ENCODE data around the gene RPS27L.
A peak's percentile ranks its signal among the peaks of the same experiment; 100 is the strongest.

Gene RPS27L

GRCh38 chr15:63157118-63157843, at the start of gene RPS27L:
Gene RPS27L (minus strand): TSS chr15:63157477. CDS start chr15:63157405, 72 bp downstream.
- DNase-seq: peak; percentile 67

DNA sequence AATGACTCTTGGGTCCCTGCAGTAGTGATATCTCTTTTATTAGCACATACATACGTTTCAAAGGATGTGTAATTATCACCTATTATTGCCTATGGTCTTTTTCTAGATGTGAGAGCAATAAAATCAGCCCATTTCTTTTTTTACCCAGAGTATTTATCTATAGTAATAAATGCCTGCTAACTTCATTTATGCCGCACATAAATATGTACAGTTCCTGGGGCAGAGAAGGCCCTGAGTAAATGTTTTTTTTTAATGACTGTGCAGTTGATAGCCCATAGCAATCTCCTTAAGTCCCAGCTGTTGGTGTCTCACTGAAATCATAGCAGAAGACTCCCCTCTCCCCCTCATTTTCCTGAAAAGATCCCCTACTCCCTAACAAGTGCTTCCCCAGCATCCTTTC, 48.8 kb upstream of the RPS27L start:
- no peak for DNase-seq

DNA sequence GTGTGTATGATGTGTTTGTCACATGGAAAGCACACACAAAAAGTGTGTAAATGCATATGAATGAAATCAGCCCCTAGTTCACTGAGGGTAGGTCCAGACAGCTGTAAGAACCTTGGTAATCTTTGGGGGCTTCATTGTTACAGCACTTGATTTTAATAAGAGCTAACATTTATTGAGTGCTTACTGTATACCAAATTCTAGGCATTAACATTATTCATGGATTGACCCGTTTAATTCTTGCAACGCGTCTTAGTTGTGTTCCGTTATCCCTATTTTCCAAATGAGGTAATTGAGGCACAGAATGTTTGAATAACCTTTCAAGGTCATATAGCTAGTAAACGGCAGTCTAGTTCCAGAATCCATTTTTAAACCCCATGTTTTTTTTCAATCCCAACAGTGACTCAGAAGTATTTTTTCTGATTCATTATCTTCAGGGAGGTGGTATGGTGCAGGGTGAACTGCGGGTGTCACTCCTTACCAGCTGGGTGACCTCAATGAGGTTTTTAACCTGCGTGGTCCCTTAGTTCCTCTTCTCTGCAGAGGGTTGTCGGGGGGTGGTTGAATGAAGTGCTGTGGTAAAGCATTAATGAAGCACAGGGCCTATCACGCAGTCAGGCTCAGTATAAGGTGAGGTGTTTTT, 46.3 kb upstream of the RPS27L start:
- DNase-seq: no peak

DNA sequence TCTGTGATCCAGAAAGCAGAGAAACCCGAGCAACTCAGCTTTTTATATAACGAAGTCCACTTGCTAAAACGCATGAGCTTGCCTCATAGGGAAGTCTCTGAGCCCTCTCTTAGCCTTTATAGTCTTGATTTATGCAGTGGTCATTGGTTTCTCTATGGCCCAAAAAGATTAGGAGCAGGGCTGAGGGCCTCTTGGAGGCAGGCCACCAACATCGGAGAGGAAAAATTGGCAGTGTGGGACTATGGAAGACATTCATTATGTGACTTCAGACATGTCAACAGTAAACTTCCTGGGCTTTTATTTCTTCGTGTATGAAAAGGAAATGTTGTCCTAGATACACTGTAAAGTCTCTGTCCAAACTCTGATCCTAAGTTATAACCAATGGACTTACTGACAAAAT, 45.6 kb upstream of the RPS27L start:
- no peak for DNase-seq

DNA sequence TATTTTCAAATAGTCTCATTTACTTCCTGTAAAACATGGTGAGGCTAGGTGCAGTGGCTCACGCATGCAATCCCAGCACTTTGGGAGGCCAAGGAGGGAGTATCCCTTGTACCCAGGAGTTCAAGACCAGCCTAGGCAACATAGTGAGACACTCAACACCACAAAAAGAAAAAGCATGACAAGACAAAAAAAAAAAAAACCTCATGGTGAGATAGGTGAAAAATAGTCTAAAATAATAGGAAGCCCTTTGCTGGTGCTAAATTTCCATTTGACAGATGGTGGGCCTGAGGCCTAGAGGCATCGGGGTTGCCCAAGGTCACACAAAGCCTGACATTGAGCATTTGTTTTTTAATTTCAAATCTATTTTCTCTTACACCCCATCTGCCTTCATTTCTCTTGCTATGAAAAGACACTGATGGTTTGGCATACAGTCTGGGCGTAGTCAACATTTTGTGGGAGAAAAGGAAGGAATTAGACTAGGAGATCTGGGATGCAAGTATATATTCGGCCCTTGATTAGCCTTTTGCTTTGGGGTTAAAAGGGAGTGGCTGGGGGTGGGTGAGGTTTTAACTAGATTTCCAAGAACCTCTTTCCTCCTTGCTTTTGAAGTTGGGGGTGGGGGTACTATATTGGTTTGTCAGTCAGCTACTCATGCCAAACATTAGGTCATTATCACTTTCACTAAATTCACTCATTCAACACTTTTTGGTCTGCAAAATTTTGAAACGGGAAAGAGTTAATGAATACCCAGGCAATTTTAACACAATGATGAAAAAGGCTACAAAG, 43.4 kb upstream of the RPS27L start:
- DNase-seq: no peak

DNA sequence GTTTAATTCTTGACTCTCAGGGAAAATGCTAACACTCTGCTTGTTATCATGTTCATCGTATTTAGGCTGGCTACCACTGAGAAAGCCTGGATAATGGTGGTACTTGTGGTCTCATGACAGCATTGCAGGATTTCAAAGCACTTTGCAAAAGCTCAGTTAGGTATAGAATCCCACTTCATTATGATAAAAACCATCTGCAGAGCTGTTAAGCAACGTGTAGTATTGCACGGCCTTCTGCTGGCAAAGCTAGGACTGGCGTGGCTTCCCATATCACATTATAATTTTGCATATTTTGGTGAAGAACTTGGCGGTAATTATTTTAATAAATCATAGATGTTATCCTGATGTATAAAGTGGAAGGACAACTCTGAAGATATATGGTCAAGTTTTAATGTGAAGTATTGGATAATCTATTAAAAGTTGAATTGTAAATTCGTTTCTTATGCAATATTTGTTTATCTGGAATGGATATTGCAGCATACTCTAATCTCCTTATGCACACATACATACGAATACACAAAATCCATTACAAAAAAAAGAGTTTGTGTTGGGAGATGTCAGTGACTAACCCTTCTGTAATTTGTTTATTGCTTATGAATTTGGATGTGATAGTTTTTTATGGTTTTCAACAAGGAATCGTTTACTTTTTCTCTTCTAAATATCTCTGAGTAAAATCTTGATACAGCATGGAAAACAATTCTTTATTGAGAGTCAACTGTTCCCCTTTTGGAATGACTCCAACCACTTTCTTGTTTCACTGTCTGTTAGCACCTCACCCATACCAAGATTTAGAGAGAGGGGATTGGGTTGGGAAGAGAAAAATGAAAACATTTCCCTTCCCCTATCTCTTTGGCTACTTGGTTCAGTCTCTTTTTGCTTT, 41.3 kb upstream of the RPS27L start:
- no peak for DNase-seq

- no peak for DNase-seq
These were observed 40.3 kb upstream of the RPS27L start for GRCh38 chr15:63197626-63198025.

- no peak for DNase-seq
These were observed 39.6 kb upstream of the RPS27L start for GRCh38 chr15:63196842-63197241.

GRCh38 chr15:63195569-63196015, 38.3 kb upstream of the RPS27L start:
- DNase-seq: no peak

- DNase-seq: no peak
These were observed 37.7 kb upstream of the RPS27L start for GRCh38 chr15:63194880-63195568.

DNA sequence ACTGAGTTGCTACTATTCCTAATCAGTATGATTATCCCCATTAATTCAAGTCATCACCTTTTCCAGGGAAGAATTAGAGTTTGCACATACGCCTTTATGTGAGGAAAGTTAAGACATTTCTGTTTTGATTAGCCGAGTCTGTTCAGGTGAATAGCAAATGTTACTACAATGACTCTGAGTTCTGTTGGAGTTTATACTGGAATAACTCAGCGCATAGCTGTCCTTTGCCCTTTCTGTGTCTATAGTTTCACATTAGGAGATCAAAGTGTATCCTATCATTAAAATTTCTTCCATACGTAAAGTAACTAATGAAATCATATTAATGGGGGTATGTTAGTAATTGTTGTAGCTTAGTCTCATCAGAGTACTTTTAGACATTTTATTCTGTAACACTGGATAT, 37.0 kb upstream of the RPS27L start:
- DNase-seq: no peak

DNA sequence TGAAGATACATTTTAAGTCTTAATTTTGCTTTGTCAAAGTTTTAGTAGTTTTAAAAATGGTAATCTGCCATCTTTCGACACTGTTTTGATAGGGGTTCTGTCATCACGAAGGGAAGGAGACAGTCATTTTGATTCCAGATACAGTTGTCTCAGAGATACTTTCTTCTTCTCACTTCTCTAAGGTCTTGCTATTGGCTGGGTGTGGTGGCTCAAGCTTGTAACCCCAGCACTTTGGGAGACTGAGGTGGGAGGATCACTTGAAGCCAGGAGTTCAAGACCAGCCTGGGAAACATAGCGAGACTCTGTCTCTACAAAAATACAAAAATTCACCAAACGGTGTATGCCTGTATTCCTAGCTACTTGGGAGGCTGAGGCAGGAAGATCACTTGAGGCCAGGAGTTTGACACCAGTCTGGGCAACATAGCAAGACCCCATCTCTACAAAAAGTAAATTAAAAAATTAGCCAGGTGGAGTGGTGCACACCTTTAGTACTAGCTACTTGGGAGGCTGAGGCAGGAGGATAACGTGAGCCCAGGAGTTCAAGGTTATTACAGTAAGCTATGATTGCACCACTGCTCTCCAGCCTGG, 35.4 kb upstream of the RPS27L start:
- DNase-seq: no peak

DNA sequence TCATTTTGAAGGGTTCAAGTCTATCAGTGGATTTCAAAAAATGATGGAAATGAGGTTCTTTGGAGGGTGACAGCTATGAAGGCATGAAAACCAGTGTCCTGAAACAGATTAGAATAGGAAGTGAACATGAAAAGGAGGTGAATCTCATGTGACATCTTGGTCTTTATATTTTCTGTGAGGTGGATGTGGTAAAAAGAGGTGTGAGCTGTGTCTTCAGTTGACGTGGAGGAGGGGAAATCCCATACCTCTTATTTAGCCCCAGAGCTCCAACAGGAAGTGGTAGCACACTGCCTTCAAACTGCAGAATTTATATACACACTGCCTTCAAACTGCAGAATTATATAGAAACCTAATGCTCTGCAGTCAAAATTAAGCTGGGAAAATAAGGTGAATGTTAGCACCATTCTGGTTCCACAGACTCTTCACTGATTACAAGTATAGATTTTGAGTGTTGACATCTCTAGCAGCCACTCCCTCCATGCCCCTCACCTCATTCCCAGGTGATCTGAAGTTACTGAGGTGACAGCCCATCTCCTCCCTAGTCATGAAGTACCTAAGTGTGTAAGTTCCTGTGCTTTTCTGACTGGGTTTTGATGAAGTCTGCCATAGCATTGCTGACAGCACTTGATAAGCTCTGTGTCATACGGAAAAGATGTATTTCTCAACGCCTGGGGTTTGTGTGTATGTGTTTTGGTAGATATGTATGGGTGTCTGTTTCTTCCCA, 34.8 kb upstream of the RPS27L start:
- no peak for DNase-seq

DNA sequence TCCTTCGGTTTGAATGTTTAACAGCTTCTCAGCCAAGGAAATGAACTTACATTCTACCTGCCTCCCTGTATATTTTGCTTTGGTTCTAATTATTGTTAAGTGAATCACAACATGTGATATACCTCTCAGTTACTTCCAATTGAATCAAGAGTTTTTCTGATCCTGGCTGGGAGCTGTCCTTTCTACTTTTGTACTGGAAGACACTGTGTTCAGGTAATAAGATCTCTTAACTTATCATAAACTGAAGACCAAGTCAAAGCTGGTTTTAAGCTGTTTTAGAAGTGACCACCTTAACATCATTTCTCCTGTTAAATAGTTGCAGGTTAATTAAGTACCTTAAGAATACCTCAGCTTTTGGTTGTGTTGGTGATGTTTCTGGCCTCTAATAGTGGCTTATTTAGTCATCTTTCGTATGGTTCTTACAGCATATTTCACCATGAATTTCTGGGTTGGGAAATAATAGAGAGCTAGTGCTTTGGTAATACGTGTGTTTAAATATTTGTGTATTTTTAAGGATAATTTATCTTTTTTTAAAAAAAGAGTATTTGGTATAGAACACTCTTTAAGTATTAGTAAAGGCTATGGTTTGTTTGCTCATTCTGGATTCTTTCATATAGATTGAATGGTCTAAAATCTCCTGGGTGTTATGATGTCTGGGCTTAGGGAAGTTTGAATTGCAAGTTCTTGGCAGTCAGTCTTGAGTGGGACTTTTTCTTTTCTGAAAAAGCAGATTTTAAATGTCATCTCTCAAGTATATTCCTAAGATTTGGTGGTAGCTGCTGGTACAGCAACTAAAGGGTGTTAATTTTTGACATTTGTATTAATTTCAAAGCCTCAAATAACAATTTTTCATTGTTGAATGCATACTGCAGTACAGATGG, 33.7 kb upstream of the RPS27L start:
- DNase-seq: no peak

GRCh38 chr15:63189941-63190768, 32.9 kb upstream of the RPS27L start:
- DNase-seq: no peak

GRCh38 chr15:63188926-63189871, 31.9 kb upstream of the RPS27L start, which contains the start of gene RAB8B:
Gene RAB8B (plus strand): TSS chr15:63189606. CDS start chr15:63189625, 19 bp downstream.
- DNase-seq: peak; percentile 92

GRCh38 chr15:63188247-63188925, 31.1 kb upstream of the RPS27L start:
- no peak for DNase-seq
